NCI-H1694 (cell line): ENCODE measurements around the gene MOGAT1.
"Not testable (repeated sequence)": the region's sequence is repeated elsewhere in the genome, so short reads cannot be mapped to it uniquely, and the experiment has no call there.

Experiments used
- DNase-seq: peaks from one replicate; lab custom pipeline; 2025; lab: John Stamatoyannopoulos, UW

MOGAT1 gene

GRCh38 chr2:222743251-222743812 lies 71.9 kb downstream of the MOGAT1 start:
- DNase-seq, result no peak

- no peak for DNase-seq
These were observed 74.5 kb downstream of the MOGAT1 start for GRCh38 chr2:222745836-222746559.

- DNase-seq, result no peak
These were observed 76.2 kb downstream of the MOGAT1 start for GRCh38 chr2:222747526-222748160.

GRCh38 chr2:222750533-222750932 lies 79.1 kb downstream of the MOGAT1 start:
- DNase-seq, result no peak

GRCh38 chr2:222751238-222751637 lies 79.8 kb downstream of the MOGAT1 start:
- no peak for DNase-seq

- no peak for DNase-seq
These were observed 80.6 kb downstream of the MOGAT1 start for GRCh38 chr2:222751821-222752719.

- no peak for DNase-seq
These were observed 81.3 kb downstream of the MOGAT1 start for GRCh38 chr2:222752746-222753145.

- no peak for DNase-seq
These were observed 81.9 kb downstream of the MOGAT1 start for GRCh38 chr2:222753251-222753824.

- no peak for DNase-seq
These were observed 83.0 kb downstream of the MOGAT1 start for GRCh38 chr2:222754324-222754930.

- not testable (repeated sequence) for DNase-seq
These were observed 84.1 kb downstream of the MOGAT1 start for GRCh38 chr2:222755593-222755992.

- DNase-seq, result no peak
These were observed 84.9 kb downstream of the MOGAT1 start for GRCh38 chr2:222756362-222756831.

GRCh38 chr2:222756951-222757650 lies 85.6 kb downstream of the MOGAT1 start:
- DNase-seq, result no peak
